Left kidney (tissue), 2 donors: ENCODE measurements around the gene AGAP1. TPM values are rescaled to one million over a fixed set of nuclear protein-coding genes. Genes with fewer than 3 reads are reported as not detected.

Source experiments
- DNase-seq: peaks from one replicate; pipeline ENCODE4 v3.0.0-alpha.2; 2013
- polyA plus RNA-seq: library from polyadenylated mRNA; unstranded; fragments of 120-200 nt; gene quantifications from one replicate; pipeline ENCODE4 v1.2.1, GENCODE V29; 2013; ENCODE audit not compliant: insufficient read length

AGAP1 gene
- polyA plus RNA-seq, 1 donor, result 21.2 TPM

GRCh38 chr2:235918876-235919275 is 425.0 kb downstream of the AGAP1 start:
- DNase-seq, result no peak

GRCh38 chr2:235920216-235920865 is 426.5 kb downstream of the AGAP1 start:
- DNase-seq, result no peak

DNA sequence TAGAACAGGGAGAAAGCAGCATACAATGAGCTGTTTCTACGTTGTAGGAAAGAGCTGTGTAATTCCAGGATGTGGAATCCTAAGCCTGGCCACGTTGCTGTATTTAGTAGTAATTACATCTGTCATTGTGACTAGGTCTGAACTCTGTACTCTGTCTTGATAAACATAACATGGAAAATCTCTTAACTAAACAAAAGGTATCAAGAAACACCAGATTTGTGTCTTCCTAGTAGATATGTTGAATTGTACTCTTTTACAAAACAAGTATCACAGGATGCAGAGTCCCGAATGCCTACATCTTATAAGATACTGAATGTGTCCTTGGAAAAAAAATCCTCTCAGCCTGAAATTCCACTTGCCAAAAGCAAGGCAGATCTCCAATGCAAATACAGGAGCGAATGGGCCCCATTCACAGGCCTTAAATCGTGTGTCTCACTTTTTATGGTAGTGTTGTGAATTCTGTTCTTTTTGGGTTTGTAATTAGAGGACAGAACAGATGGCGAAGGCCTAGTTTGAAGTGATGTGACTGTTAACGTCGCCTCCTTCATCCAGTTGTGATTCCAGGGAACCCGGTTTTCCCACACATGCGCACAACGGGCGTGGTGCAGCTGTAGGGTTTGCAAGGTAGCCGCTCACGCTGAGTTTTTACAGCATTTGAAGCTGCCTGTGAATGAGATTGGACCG is 427.8 kb downstream of the AGAP1 start:
- no peak for DNase-seq

DNA sequence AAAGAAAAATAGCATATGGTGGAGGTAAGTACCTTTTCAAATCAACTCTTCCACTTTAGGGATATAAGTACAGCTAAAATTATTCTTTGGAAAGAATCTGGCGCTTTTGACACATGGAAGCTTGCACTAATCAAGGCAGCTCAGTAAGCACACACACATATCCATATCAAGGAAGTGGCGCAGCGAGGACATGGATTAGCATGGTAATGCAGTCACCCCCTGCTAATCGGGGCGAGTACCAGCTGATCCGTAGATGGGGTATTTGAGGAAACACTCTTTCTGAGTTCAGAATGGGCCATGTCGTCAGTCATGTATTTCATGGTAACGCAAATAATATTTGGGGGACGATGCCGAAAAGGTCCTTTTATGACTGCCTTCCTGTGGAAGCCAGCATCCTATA is 429.0 kb downstream of the AGAP1 start:
- DNase-seq, result no peak

GRCh38 chr2:235923859-235924674 is 430.2 kb downstream of the AGAP1 start:
- no peak for DNase-seq

DNA sequence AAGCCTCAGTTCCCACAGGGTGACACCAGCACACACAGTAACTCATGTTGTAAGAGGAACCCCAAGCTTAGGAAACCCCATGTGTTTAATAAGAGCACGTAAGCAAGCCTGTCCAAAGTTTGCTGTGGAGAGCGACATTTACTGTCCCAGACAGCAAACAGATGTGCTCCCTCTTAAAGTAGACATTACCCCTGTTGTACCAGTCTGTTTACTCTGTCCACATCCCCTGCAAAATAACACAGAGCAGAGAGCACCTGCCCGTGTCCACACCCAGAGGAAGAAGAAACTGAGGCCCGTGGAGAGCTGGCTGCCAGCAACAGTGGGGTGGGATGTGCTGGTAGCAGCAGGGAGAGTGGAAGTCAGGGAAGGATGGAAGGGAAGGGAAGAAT is 430.8 kb downstream of the AGAP1 start:
- no peak for DNase-seq

GRCh38 chr2:235925250-235925919 is 431.5 kb downstream of the AGAP1 start:
- DNase-seq, result no peak

- DNase-seq, result no peak
These were observed 432.4 kb downstream of the AGAP1 start for GRCh38 chr2:235926229-235926628.

- no peak for DNase-seq
These were observed 435.0 kb downstream of the AGAP1 start for GRCh38 chr2:235928751-235929370.

DNA sequence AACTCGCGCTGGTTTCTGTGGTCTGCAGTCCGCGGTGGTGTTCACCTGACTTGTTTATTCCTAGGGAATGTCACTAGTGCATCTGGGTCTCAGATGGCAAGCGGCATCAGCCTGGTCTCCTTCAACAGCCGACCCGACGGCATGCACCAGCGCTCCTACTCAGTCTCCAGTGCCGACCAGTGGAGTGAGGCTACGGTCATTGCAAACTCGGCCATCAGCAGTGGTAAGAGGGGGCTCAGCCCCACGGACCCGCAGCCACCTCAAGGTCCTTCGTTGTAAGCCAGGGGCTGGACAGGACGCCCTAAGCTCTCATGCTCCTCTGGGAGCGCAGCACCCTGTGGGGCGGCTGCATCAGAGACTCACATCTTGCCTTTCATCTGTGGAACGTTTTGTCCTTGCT is 436.9 kb downstream of the AGAP1 start:
- DNase-seq, result no peak

- no peak for DNase-seq
These were observed 437.8 kb downstream of the AGAP1 start for GRCh38 chr2:235931676-235932075.

- no peak for DNase-seq
These were observed 440.4 kb downstream of the AGAP1 start for GRCh38 chr2:235934059-235934773.

DNA sequence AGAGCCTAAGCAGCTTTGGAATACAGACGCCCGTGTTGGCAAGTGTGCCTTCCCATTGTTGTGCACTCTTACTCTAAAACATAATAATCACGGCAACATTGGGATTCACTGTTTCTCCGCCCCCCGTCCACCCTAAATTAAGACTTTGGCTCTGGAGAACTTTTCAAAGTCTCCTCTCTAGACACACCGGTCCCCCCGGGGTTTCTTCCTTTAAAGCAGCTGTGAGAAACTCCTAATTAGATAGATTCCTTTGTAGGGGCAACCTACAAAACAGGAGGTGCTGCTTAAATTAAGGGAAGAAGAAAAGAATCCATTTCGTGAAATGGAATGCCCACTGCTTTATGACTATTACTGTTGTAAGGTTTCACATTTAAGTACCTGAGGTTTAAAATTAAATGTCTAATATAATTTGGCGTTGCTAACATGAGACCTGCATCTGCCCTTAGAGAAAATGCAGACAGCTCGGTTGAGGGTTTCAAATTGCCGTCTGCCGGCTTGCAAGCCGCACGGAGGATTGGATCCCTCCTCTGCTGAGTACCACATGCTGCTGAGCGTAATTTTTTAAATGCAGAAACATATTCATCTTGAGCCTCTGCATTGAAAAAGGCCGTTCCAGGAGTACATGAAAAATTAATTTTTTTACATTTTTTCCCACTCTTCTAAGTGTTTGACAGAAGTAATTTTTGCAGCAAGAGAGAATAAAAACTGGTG is 441.1 kb downstream of the AGAP1 start:
- no peak for DNase-seq

GRCh38 chr2:235935773-235936172 is 441.9 kb downstream of the AGAP1 start:
- no peak for DNase-seq

DNA sequence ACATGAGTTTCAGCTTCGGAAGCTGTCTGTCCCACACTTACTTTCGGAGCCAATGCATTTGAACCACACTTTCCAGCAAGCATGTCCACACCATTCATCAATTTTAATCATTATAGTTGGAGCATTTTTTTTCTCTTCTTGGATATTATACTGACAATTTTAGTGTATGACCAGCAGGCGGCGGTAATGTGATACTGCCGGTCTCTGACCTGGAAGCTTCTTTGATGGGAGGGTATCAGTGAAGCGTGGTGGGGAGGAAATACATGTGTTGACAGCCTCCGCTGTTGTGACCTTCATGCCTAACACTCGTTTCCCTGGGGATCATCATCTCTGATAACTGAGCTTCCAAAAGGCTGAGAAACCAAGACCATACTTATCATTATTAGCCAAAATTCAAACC is 442.6 kb downstream of the AGAP1 start:
- DNase-seq, result no peak

GRCh38 chr2:235937087-235937486 is 443.2 kb downstream of the AGAP1 start:
- no peak for DNase-seq

DNA sequence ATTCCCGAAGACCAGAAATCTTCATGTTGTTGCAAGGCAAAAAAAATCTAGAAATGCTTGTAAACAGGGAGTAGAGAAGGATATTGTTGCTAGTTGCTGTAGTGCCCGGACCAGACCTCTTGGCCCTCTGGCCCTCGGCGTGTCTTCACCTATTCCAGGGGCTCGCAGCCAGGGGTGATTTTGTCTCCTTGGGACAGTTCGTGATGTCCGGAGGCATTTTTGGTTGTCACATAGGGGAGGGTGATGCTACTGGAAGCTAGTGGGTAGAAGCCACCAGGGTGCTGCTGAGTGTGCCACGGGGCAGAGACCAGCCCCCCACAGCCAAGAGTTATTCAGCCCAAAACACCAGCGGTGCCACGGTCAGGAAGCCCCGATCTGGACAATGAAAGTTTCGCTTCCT is 443.7 kb downstream of the AGAP1 start:
- no peak for DNase-seq

- no peak for DNase-seq
These were observed 444.1 kb downstream of the AGAP1 start for GRCh38 chr2:235937936-235938335.

- no peak for DNase-seq
These were observed 444.8 kb downstream of the AGAP1 start for GRCh38 chr2:235938611-235939010.

- no peak for DNase-seq
These were observed 445.6 kb downstream of the AGAP1 start for GRCh38 chr2:235939471-235939870.

DNA sequence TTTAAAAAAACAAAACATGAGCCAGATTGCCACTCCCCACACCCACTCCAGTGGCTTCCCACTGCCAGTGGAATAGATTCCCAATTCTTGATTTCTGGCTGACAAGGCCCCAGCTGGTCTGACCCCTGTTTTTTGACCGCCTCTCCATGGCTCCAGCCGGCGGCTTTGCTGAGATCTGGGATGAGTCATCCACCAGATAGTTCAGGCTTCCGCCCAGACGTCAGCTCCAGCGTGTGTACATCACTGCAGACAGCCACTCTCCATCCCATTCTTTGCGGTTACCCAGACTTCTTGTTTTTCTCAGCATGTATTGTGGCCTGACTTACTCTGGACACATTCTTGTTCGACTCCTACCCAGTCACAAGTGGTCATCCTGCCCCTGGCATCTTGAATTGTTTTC is 446.5 kb downstream of the AGAP1 start:
- DNase-seq, result no peak
